AG20443 (cell line): Measurements from ENCODE around the gene KDM6B.

Experiments used
- DNase-seq: peaks from one replicate; pipeline ENCODE4 v3.0.0; 2012; ENCODE audit warnings: low spot score, mixed read lengths

KDM6B gene

DNA sequence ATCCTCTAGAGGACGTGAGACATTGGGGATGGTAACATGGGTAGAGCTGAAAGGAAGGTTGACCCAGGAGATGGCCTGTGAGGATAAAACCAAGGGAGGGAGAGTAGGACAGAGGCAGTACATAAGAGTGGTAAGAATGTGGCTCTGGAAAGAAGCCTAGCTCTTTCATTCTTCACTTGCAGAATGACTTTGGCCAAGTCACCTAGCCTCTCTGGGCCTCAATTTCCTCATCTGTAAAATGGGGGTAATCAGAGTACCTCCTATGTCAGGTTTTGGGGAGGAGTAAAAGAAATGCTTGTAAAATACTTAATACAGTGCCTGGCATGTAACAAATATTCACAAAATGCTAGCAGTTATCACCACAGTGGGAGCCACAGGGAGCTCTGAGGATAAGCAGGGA is 6.9 kb downstream of the KDM6B start:
- DNase-seq, result no peak

GRCh38 chr17:7841396-7841914 is 7.4 kb downstream of the KDM6B start:
- peak; percentile 92 for DNase-seq

GRCh38 chr17:7841915-7842379 is 7.9 kb downstream of the KDM6B start:
- DNase-seq, result peak; percentile 87

DNA sequence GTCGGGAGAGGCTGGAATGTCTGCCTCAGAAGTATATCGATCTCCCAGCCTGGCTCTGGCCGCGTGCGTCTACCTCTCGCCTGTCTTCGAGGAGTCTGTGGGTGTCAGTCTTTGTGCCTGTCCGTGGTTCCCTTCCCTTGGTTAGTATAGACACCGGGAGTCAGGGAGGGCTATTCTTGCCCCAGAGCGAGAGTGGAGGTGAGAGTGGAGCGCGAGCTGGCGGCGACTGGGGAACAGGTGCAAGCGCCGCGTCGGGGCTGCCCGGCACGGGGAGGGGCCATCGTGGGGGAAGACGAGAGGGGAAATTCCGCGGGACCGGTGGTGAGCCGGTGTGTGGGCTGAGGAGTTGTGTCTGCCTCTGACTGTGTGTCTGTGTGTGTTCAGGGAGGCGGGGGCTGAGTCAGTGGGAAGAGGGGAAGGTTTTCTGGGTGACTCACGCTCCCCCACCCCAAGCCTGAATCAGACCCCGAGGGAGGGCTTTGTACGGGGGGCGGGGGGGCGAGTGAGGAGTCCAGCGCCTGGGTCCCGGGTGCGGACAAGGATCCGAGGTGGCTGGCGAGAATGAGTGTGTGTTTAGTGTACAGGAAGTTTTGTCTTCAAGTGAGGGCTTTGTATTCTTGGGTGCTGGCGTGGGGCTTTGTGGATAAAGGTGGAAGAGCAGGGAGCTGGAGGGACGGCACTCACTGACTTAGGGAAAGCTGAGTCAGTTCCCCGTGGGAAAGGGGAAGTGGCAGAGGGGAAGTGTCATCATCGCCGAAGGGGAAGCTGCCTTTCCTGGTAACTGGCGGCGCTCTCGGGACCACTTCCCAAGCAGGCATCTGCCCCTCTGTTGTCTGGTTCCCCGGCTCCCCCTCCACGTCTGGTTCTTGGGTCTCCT is 8.6 kb downstream of the KDM6B start:
- DNase-seq, result peak; percentile 67

DNA sequence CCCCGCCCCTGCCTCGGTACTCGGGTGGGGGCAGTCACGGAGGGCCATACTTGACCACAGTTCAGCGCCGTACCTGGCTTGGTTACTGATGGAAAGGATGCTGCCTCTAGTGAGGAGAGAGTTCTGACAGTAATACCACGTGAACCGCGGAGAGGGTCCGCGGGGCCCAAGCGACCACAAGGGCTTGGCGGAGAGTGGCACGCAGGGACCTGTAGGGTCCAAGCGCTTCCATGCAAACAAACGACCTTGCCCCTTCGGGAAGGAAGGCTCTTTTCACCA is 9.2 kb downstream of the KDM6B start:
- DNase-seq, result no peak

GRCh38 chr17:7843536-7844291 is 9.7 kb downstream of the KDM6B start:
- DNase-seq, result peak; percentile 78

GRCh38 chr17:7844292-7845154 is 10.5 kb downstream of the KDM6B start:
- DNase-seq, result peak; percentile 91

DNA sequence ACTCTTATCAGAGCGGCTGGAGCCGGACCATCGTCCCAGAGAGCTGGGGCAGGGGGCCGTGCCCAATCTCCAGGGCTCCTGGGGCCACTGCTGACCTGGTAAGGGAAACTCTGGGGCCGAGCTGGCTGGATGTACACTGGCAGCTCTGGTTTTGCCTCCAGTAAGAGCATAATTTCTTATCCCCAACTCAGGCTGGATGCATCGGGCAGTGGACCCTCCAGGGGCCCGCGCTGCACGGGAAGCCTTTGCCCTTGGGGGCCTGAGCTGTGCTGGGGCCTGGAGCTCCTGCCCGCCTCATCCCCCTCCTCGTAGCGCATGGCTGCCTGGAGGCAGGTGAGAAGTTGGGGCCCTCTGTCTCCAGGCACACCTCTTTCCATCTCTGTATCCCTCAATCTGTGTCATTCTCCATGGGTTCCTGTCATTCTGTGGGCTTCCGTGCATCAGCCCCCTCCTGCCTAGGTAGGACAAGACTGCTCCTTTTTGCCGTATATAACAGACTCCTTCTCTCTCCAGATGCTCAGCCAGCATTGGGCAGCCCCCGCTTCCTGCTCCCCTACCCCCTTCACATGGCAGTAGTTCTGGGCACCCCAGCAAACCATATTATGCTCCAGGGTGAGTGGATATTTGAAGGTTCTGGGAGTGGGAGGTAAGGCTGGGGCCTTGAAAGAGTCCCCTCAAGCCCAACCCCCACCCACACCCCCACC is 11.5 kb downstream of the KDM6B start:
- DNase-seq, result no peak

DNA sequence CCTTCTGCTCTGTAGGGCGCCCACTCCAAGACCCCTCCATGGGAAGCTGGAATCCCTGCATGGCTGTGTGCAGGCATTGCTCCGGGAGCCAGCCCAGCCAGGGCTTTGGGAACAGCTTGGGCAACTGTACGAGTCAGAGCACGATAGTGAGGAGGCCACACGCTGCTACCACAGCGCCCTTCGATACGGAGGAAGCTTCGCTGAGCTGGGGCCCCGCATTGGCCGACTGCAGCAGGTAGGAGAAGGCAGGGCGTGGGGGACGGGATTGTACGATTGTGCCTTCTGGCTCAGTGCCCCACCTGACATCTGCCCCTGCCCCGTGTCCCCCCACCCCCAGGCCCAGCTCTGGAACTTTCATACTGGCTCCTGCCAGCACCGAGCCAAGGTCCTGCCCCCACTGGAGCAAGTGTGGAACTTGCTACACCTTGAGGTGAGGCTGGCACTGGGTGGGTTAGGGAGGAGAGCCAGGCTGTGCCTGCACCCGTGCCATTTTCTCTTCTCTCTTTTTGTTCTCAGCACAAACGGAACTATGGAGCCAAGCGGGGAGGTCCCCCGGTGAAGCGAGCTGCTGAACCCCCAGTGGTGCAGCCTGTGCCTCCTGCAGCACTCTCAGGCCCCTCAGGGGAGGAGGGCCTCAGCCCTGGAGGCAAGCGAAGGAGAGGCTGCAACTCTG is 12.2 kb downstream of the KDM6B start:
- no peak for DNase-seq

GRCh38 chr17:7846765-7847661 is 13.0 kb downstream of the KDM6B start:
- DNase-seq, result no peak

- no peak for DNase-seq
These were observed 14.1 kb downstream of the KDM6B start for GRCh38 chr17:7848131-7848579.

DNA sequence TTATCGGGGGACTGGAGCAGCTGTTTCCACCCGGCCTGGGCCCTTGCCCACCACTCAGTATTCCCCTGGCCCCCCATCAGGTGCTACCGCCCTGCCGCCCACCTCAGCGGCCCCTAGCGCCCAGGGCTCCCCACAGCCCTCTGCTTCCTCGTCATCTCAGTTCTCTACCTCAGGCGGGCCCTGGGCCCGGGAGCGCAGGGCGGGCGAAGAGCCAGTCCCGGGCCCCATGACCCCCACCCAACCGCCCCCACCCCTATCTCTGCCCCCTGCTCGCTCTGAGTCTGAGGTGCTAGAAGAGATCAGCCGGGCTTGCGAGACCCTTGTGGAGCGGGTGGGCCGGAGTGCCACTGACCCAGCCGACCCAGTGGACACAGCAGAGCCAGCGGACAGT is 14.7 kb downstream of the KDM6B start:
- no peak for DNase-seq

DNA sequence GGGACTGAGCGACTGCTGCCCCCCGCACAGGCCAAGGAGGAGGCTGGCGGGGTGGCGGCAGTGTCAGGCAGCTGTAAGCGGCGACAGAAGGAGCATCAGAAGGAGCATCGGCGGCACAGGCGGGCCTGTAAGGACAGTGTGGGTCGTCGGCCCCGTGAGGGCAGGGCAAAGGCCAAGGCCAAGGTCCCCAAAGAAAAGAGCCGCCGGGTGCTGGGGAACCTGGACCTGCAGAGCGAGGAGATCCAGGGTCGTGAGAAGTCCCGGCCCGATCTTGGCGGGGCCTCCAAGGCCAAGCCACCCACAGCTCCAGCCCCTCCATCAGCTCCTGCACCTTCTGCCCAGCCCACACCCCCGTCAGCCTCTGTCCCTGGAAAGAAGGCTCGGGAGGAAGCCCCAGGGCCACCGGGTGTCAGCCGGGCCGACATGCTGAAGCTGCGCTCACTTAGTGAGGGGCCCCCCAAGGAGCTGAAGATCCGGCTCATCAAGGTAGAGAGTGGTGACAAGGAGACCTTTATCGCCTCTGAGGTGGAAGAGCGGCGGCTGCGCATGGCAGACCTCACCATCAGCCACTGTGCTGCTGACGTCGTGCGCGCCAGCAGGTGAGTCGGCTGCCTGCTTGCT is 15.2 kb downstream of the KDM6B start:
- DNase-seq, result no peak

DNA sequence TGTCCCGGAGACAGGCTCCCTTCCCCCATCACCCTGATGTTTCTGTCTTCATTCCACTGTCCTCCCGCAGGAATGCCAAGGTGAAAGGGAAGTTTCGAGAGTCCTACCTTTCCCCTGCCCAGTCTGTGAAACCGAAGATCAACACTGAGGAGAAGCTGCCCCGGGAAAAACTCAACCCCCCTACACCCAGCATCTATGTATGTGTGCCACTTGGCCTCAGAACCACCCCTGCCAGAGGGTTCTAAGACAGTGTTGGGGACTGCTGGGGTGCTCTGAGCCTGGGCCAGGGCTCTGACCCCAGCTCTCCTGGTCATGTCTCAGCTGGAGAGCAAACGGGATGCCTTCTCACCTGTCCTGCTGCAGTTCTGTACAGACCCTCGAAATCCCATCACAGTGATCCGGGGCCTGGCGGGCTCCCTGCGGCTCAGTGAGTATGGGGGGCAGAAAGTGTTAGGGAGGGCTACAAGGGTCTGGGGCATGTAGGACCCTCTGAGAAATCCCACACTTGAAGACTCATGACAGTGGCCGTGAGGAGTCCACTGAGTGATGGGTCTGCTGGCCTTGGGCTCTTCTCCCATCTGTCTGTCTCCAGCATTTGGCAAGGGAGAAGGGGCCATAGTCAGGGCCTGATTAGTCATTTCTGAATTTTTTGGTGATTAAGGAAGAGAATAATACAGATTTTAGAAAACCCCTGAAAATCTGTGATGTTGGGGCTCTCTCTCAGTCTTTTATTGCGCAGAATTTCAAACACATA is 15.9 kb downstream of the KDM6B start:
- no peak for DNase-seq

- DNase-seq, result no peak
These were observed 16.9 kb downstream of the KDM6B start for GRCh38 chr17:7850701-7851437.

GRCh38 chr17:7851438-7852261 is 17.6 kb downstream of the KDM6B start:
- peak; percentile 92 for DNase-seq

- no peak for DNase-seq
These were observed 18.2 kb downstream of the KDM6B start for GRCh38 chr17:7852262-7852670.
